H1 (cell line): ENCODE data around the gene SCAPER.

ENCODE experiments used
- CHD2 ChIP-seq: IDR thresholded peaks from 2 replicates; pipeline ENCODE4 v1.6.1; 2012; ENCODE audit warnings: low read length, improper control_type of control experiment
- CTCF ChIP-seq, 3 experiments: IDR thresholded peaks; 1 replicate in 2 of 3; 2 replicates in 1 of 3; pipeline versions ENCODE4 v1.5.1 to v1.6.1; 2011; ENCODE audit warnings: low read length in 3 of 3, mild to moderate bottlenecking in 3 of 3, inconsistent platforms in 2 of 3, low read depth in 1 of 3, moderate library complexity in 1 of 3; ENCODE audit not compliant: insufficient read depth in 1 of 3; ENCODE audit errors: control extremely low read depth in 1 of 3
- EGR1 ChIP-seq: IDR thresholded peaks from 2 replicates; pipeline ENCODE4 v1.6.1; 2011; ENCODE audit warnings: low read depth, low read length, borderline replicate concordance
- FOSL1 ChIP-seq: IDR thresholded peaks from 2 replicates; pipeline ENCODE4 v1.6.1; 2011; ENCODE audit warnings: mild to moderate bottlenecking, low read depth, low read length, moderate library complexity; ENCODE audit not compliant: insufficient read depth
- GTF2F1 ChIP-seq: IDR thresholded peaks from 2 replicates; pipeline ENCODE4 v1.6.1; 2012; ENCODE audit warnings: low read depth, low read length, improper control_type of control experiment, borderline replicate concordance
- JUND ChIP-seq: IDR thresholded peaks from 2 replicates; pipeline ENCODE4 v1.6.1; 2011; ENCODE audit warnings: mild to moderate bottlenecking, improper control_type of control experiment, low read length
- NRF1 ChIP-seq: IDR thresholded peaks from 2 replicates; pipeline ENCODE4 v1.6.1; 2011; ENCODE audit warnings: mild to moderate bottlenecking, low read depth, low read length, improper control_type of control experiment
- POLR2A ChIP-seq, 2 experiments: IDR thresholded peaks; 1 replicate in 1 of 2; 2 replicates in 1 of 2; pipeline ENCODE4 v1.6.1; 2011; ENCODE audit warnings: low read depth in 2 of 2, low read length in 2 of 2, mild to moderate bottlenecking in 2 of 2; ENCODE audit errors: control extremely low read depth in 1 of 2
- POLR2AphosphoS5 ChIP-seq: IDR thresholded peaks from 2 replicates; pipeline ENCODE4 v1.6.1; 2011; ENCODE audit warnings: low read depth, low read length
- RAD21 ChIP-seq, 2 experiments: IDR thresholded peaks in 1 of 2; conservative IDR thresholded peaks in 1 of 2; 2 replicates each; pipeline ENCODE4 v1.6.1; 2011; ENCODE audit warnings: low read depth in 2 of 2, low read length in 2 of 2, improper control_type of control experiment in 1 of 2, inconsistent platforms in 1 of 2, mild to moderate bottlenecking in 1 of 2, moderate library complexity in 1 of 2
- TAF1 ChIP-seq: IDR thresholded peaks from 2 replicates; pipeline ENCODE4 v1.6.1; 2011; ENCODE audit warnings: mild to moderate bottlenecking, low read depth, low read length

DNA sequence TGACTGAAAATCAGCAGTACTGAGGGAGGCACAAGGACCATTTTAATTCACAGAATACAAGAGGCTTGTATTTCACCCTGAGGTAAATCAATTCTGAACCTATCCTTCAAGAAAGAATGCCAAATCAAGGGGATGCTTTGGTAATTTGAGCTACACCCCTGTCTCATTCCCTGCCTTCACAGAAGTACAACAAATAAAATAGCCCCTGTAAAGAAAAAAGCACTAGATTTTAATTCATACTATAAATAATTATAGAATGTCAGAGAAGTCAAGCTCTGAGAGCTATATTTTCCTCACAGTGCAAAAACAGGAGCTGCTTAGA is 319.6 kb downstream of the SCAPER start:
- TF ChIP-seq TAF1 (no peak), NRF1 (no peak), CHD2 (no peak), CTCF (IDR thresholded peaks at IDR 0.05; ENCODE audit: control extremely low read depth in 1 of 3, insufficient read depth in 1 of 3, low read depth in 1 of 3, low read length in 3 of 3) (no peak), JUND (no peak), FOSL1 (no peak), EGR1 (no peak), POLR2A (IDR thresholded peaks at IDR 0.05; ENCODE audit: control extremely low read depth in 1 of 2, low read depth in 2 of 2, low read length in 2 of 2) (no peak), POLR2AphosphoS5 (no peak), GTF2F1 (no peak), RAD21 (IDR thresholded peaks at IDR 0.05 in 1 of 2, conservative IDR thresholded peaks at IDR 0.05 in 1 of 2; ENCODE audit: low read depth in 2 of 2, low read length in 2 of 2) (no peak)
